PC-9 (cell line): Measurements from ENCODE around the gene DHX36. TPM values are rescaled to one million over a fixed set of nuclear protein-coding genes. Genes with fewer than 3 reads are reported as not detected.

Source experiments
- BruUV-seq: library from RNA; stranded (reverse); fragments of 400-500 nt; replicated peaks from 2 replicates; lab custom pipeline; 2021; lab: Mats Ljungman, UMichigan
- CTCF ChIA-PET: fragments of 300-600 bp; sonication (Branson Sonifier 250); formaldehyde crosslinking; loops from one replicate; lab custom pipeline; 2022; ENCODE audit warnings: antibody characterized with exemption; lab: Charles Lee
- POLR2A ChIA-PET: fragments of 300-600 bp; sonication (Branson Sonifier 250); formaldehyde crosslinking; loops from one replicate; lab custom pipeline; 2022; ENCODE audit warnings: antibody characterized with exemption; ENCODE audit not compliant: unreplicated experiment; lab: Charles Lee
- DNase-seq, 2 experiments: peaks; one replicate each; pipeline versions ENCODE4 v3.0.0 to v3.0.0-alpha.2; 2015 to 2022; ENCODE audit warnings: mixed read lengths in 1 of 2
- H2AFZ ChIP-seq: fragments of 200-600 bp; sonication (generic); 2 replicates; pipeline ENCODE4 v1.8.1; 2017; ENCODE audit warnings: antibody characterized with exemption
- H3F3A ChIP-seq: fragments of 200-600 bp; sonication (generic); 2 replicates; pipeline ENCODE4 v1.8.1; 2017; ENCODE audit warnings: antibody characterized with exemption, mild to moderate bottlenecking, low read depth; ENCODE audit not compliant: insufficient read depth
- H3K27ac ChIP-seq: fragments of 200-600 bp; sonication (generic); 2 replicates; pipeline ENCODE4 v1.6.1; 2016; ENCODE audit warnings: mixed run types
- H3K27me3 ChIP-seq: fragments of 200-600 bp; sonication (generic); 2 replicates; pipeline ENCODE4 v1.6.1; 2016; ENCODE audit warnings: low read depth, mixed run types; ENCODE audit not compliant: insufficient read depth
- H3K36me3 ChIP-seq: fragments of 200-600 bp; sonication (generic); 2 replicates; pipeline ENCODE4 v1.6.1; 2016; ENCODE audit warnings: low read depth, mixed run types
- H3K4me1 ChIP-seq: fragments of 200-600 bp; sonication (generic); replicated peaks from 2 replicates; pipeline ENCODE4 v1.6.1; 2016; ENCODE audit warnings: mixed run types; ENCODE audit not compliant: insufficient read depth
- H3K4me2 ChIP-seq: fragments of 200-600 bp; sonication (generic); 2 replicates; pipeline ENCODE4 v1.6.1; 2017; ENCODE audit warnings: mixed run types
- H3K4me3 ChIP-seq: fragments of 200-600 bp; sonication (generic); 2 replicates; pipeline ENCODE4 v1.6.1; 2016; ENCODE audit warnings: mixed run types
- H3K79me2 ChIP-seq: fragments of 200-600 bp; sonication (generic); 2 replicates; pipeline ENCODE4 v1.6.1; 2017; ENCODE audit warnings: low read depth, mixed run types
- H3K9me2 ChIP-seq: fragments of 200-600 bp; sonication (generic); 2 replicates; pipeline ENCODE4 v1.8.1; 2017; ENCODE audit warnings: mild to moderate bottlenecking; ENCODE audit not compliant: insufficient read depth
- H3K9me3 ChIP-seq: fragments of 200-600 bp; sonication (generic); 2 replicates; pipeline ENCODE4 v1.8.1; 2016; ENCODE audit warnings: low read depth; ENCODE audit not compliant: insufficient read depth
- H4K20me1 ChIP-seq: fragments of 200-600 bp; sonication (generic); 2 replicates; pipeline ENCODE4 v1.8.1; 2017; ENCODE audit not compliant: insufficient read depth
- CTCF ChIP-seq: fragments of 200-600 bp; sonication (generic); conservative IDR thresholded peaks from 2 replicates; pipeline ENCODE4 v1.6.1; 2017; ENCODE audit warnings: mixed run types, antibody characterized with exemption, mild to moderate bottlenecking, moderate library complexity
- EZH2 ChIP-seq: fragments of 200-600 bp; sonication (generic); IDR thresholded peaks from 2 replicates; pipeline ENCODE4 v1.8.0; 2017; ENCODE audit warnings: antibody characterized with exemption, low read depth
- intact Hi-C: fragments of 100-400 bp; cut with micrococcal nuclease; formaldehyde crosslinking; loops from one replicate; pipeline ENCODE4 v1.10.0; 2022; ENCODE audit not compliant: unreplicated experiment
- total RNA-seq: library from RNA; stranded (reverse); gene quantifications from 2 replicates; pipeline ENCODE4 v1.2.3, GENCODE V29; 2021

Gene DHX36
- total RNA-seq, 1 experiment from 2014 or later, result 64.2 TPM

- no TSS peak for BruUV-seq
- TF ChIP-seq CTCF (no peak), EZH2 (no peak)
- ChIA-PET POLR2A (no interaction called here), CTCF (no interaction called here)
- Histone ChIP-seq H4K20me1 (no peaks in the 10 kb centered on the region), H3K9me2 (no peaks in the 10 kb centered on the region), H3K4me1 (0 out of 2 replicates have a peak, but pooled peaks cover 5% of the 10 kb centered on the region), H3K27me3 (no peaks in the 10 kb centered on the region), H3K36me3 (no peaks in the 10 kb centered on the region), H3K4me3 (no peak overlapping the region), H3F3A (no peaks in the 10 kb centered on the region), H3K4me2 (no peak overlapping the region), H3K9me3 (no peaks in the 10 kb centered on the region), H3K79me2 (no peaks in the 10 kb centered on the region), H2AFZ (no peak overlapping the region), H3K27ac (no peak overlapping the region)
- DNase-seq, result no peak
- intact Hi-C loops, result no loop called here
Observed at GRCh38 chr3:154224366-154224765, 99.9 kb downstream of the DHX36 start.

GRCh38 chr3:154223519-154223918 lies 100.8 kb downstream of the DHX36 start:
- intact Hi-C loops, result no loop called here
- H3K27me3 ChIP-seq, result no peaks in the 10 kb centered on the region
- no peak overlapping the region for H3K4me2 ChIP-seq
- H2AFZ ChIP-seq, result no peak overlapping the region
- H4K20me1 ChIP-seq, result no peaks in the 10 kb centered on the region
- 0 out of 2 replicates have a peak, but pooled peaks cover 5% of the 10 kb centered on the region for H3K4me1 ChIP-seq
- BruUV-seq, result no TSS peak
- POLR2A ChIA-PET, result no interaction called here
- no peaks in the 10 kb centered on the region for H3K36me3 ChIP-seq
- H3K4me3 ChIP-seq, result no peak overlapping the region
- no peaks in the 10 kb centered on the region for H3K79me2 ChIP-seq
- no peaks in the 10 kb centered on the region for H3K9me2 ChIP-seq
- H3F3A ChIP-seq, result no peaks in the 10 kb centered on the region
- CTCF ChIA-PET, result no interaction called here
- TF ChIP-seq EZH2 (no peak), CTCF (no peak)
- no peak overlapping the region for H3K27ac ChIP-seq
- DNase-seq, result no peak
- no peaks in the 10 kb centered on the region for H3K9me3 ChIP-seq

Other genes starting within 250 kb of the DHX36 start
- gene ARHGEF26, start 203.1 kb downstream of the DHX36 start, total RNA-seq, result 7.9 and 10.0 TPM in 2 replicates
- not detected in 2 replicates for gene GPR149, start 105.7 kb upstream of the DHX36 start, total RNA-seq